ENCODE results near the gene ST6GALNAC6. TPM values are rescaled to one million over a fixed set of nuclear protein-coding genes. Genes with fewer than 3 reads are reported as not detected.
A peak's percentile ranks its signal among the peaks of the same experiment; 100 is the strongest.
"Not testable (repeated sequence)": the region's sequence is repeated elsewhere in the genome, so short reads cannot be mapped to it uniquely, and the experiment has no call there.

The ST6GALNAC6 gene
- total RNA-seq, 2 donors from 2014 or later, result 61.7 to 124 TPM

DNA sequence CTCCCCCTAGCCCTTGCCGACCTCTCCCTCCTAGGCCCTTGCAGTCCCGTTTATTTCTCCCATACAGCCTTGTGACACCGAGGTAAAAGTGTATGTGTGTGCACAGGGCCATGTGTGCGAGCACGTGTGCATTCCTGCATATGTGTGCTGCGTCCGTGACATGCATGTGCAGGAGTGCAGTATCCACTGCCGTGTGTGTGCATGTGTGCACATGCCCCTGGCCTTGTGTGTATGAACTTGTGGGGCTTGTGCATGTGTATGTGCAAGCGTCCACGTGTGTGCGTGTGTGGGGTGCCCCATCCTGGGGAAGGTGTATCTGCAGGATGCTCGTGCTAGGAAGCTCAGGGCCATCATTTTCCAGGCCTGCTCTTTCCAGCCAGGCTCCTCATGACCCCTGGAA lies 28.5 kb downstream of the ST6GALNAC6 start:
- Mint-ChIP-seq H3K36me3 (ENCODE audit: low read depth) (no peaks in the 10 kb centered on the region), H3K27me3 (no peaks in the 10 kb centered on the region), H3K4me3 (no peak overlapping the region), H3K4me1 (peaks cover 2% of the 10 kb centered on the region), H3K9me3 (no peaks in the 10 kb centered on the region), H3K27ac (no peak overlapping the region)
- no peak for ATAC-seq (replicated peaks)

DNA sequence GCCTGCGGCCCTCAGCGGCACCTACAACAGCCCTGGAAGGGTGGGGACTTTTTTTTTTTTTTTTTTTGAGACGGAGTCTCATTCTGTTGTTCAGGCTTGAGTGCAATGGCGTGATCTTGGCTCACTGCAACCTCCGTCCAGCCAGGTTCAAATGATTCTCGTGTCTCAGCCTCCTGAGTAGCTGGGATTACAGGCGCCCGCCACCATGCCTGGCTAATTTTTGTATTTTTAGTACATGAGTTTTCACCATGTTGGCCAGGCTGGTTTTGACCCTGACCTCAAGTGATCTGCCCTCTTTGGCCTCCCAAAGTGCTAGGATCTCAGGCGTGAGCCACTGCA lies 29.3 kb downstream of the ST6GALNAC6 start:
- not testable (repeated sequence) for H3K36me3 Mint-ChIP-seq (ENCODE audit: low read depth); H3K27me3 Mint-ChIP-seq; H3K27ac Mint-ChIP-seq; H3K4me1 Mint-ChIP-seq; H3K9me3 Mint-ChIP-seq; H3K4me3 Mint-ChIP-seq; ATAC-seq (replicated peaks)

DNA sequence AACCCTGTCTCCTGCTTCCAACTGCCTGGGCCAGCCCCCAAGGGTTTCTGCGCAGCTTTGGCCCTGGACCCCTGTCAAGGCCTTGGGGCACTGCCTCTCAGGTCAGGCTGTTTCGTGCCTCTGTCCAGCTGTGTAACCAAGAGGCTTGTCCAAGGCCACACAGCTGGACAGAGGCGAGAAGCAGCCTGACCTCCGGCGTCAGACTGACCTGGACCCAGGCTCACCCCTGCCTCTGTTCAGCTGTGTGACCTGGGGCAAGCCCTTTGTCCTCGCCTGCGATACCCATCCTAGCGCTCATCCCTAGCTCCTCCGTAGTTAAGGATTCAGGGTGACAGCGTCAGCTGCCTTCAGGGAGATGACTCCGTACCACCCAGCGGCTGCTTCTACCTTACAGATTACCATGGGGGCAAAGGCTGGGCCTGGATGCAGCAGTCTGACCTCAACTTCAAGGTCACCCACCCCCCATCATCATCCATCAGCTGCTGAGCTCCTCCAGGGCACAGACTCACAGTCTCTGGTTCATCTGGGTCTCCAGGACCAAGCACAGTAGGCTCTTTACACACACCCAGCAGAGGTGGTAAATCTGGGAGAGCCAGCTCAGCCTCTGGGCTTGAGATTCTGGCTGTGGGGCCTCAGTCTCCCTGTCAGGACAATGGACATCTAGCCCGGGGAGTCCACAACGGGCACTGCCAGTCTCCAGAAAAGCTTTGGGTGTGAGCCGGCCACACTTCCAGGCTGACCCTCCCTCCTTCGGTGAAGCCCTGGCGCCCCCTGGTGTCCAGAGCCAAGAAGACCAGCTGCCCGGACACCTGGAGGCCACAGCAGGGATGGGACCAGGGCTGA lies 29.9 kb downstream of the ST6GALNAC6 start:
- peak; percentile 84 for ATAC-seq (replicated peaks)
- Mint-ChIP-seq H3K36me3 (ENCODE audit: low read depth) (no peaks in the 10 kb centered on the region), H3K27me3 (no peaks in the 10 kb centered on the region), H3K27ac (no peak overlapping the region), H3K4me1 (peaks cover 11% of the 10 kb centered on the region), H3K9me3 (no peaks in the 10 kb centered on the region), H3K4me3 (no peak overlapping the region)

DNA sequence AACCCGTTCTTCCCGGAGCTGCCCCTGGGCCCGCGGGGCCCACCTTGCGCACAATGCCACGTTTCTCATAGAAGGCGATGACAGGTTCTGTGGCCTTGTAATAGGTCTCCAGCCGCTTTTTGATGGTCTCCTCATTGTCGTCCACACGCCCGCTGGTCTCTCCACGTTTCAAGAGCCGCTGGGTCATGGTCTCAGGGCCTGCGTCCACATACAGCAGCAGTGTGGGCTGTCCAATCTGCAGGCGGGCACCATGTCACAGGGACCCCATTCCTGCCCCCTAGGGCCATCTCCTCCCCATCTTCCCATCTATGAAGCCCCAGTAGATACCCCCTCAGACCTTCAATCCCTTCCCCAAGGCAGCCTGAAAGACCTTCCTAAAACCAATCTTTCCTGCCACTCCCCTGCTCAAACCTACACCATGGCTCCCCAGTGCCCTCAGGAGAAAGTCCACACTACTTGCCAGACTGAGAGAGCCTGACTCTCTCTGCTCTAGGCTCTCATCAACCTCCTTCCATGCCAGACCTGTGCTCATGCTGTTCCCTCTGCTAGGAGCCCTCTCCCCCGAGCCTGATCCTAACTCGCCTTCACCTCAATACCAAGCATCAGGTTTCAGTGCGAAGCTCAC lies 31.0 kb downstream of the ST6GALNAC6 start:
- no peak for ATAC-seq (replicated peaks)
- peaks cover 11% of the 10 kb centered on the region for H3K4me1 Mint-ChIP-seq
- peak overlapping the region; percentile 42 for H3K27ac Mint-ChIP-seq
- no peaks in the 10 kb centered on the region for H3K27me3 Mint-ChIP-seq
- H3K36me3 Mint-ChIP-seq (ENCODE audit: low read depth), result no peaks in the 10 kb centered on the region
- no peak overlapping the region for H3K4me3 Mint-ChIP-seq
- H3K9me3 Mint-ChIP-seq, result no peaks in the 10 kb centered on the region

DNA sequence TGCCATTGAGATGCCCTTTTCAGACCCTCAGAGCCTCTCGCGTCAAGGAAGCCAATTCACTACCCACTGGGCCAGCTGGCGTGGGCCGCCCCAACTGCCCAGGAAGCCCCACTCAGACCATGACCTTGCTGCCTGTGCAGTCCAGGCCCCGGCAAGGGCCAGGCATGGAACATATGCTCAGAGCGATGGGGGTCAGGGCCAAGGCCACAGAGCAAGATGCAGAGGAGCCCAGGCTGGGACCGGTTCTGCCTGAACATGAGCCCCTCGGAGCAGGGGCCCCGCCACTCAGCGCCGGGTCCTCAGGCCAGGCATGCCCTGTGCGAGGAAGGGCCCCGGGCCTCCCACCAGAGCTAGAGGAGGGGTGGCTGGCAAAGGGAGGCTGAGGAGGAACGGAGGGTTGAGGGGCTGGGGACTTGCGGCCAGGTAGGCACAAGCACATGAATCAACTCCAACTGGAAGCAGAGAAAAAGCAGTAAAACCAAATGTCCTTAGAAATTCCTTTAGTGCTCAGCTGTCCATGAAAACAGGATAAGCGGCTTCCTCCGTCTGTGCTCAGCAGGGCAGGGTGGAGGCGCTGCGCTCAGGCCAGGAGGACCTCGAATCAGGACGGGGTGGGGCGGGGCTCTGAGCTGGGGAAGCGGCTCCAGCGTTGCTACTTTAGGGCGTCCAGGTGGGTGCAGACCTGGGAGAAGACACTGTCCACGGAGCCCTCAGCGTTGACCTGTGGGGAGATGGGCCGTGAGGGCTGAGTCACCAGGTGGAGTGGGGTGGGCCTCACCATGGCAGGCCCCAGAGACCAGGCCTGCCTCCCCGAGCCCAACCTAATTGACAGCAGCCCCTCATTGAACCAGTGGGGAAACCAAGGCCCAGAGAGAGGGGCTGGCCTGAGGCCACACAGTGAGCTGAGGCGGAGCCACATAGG lies 31.8 kb downstream of the ST6GALNAC6 start:
- H3K27me3 Mint-ChIP-seq, result no peaks in the 10 kb centered on the region
- no peak overlapping the region for H3K4me3 Mint-ChIP-seq
- H3K36me3 Mint-ChIP-seq (ENCODE audit: low read depth), result no peaks in the 10 kb centered on the region
- peaks cover 17% of the 10 kb centered on the region for H3K4me1 Mint-ChIP-seq
- H3K9me3 Mint-ChIP-seq, result no peaks in the 10 kb centered on the region
- ATAC-seq (replicated peaks), result no peak
- no peak overlapping the region for H3K27ac Mint-ChIP-seq

DNA sequence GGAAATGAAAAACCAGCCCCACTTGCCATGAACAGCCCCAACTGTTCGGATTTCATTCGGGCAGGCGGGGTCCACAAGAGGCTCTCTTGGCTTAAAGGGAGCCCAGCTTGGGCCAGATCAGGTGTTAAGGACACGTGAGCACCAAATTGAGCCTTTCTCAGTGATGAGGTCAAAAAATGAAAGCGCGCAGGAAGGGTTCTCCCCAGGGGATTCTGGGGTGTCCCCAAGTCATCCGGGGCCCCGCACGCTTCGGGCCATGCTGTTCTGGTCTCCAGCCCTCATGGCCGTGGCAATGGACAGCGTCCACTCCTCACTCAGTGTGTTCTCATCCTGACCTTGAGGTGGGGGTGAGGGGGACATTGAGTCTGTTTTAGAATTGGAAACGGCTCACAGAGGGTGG lies 32.9 kb downstream of the ST6GALNAC6 start:
- ATAC-seq (replicated peaks), result no peak
- H3K4me3 Mint-ChIP-seq, result no peak overlapping the region
- H3K9me3 Mint-ChIP-seq, result no peaks in the 10 kb centered on the region
- no peaks in the 10 kb centered on the region for H3K36me3 Mint-ChIP-seq (ENCODE audit: low read depth)
- no peaks in the 10 kb centered on the region for H3K27me3 Mint-ChIP-seq
- peaks cover 18% of the 10 kb centered on the region for H3K4me1 Mint-ChIP-seq
- H3K27ac Mint-ChIP-seq, result no peak overlapping the region

DNA sequence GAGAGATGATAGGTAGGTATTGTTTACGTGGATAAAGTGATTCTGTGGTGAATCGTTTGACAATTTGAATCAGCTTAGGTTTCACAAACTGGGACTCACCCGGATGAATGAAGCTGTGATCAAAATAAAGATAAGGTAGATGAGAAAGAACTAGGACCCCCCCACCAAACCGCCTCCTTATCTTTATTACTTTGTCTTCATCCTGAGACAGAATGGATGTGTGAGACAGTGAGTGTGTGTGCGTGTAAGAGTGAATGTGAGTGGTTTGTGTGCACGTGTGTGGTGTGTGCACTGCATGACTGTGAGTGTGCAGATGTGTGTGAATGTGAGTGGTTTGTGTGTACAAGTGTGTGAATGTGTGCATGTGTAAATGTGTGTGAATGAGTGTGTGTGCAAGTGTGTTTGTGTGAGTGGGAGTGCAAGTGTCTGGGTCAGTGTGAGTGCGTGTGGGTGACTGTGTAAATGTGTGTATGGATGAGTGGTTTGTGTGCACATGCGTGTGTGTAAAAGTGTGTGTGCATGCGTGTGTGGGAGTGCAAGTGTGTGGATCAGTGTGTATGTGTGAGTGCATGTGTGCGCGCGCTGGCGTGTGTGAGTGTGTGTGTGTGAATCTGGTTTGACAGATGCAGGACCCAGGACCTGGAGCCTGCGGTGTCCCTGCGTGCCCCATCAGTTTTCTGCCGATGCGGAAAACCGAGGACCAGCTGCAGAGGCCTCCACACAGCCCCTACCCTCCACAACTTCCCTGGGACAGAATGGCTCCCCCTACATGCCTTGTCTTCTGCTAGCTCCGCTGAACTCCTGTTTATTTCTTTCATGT lies 33.5 kb downstream of the ST6GALNAC6 start:
- no peaks in the 10 kb centered on the region for H3K27me3 Mint-ChIP-seq
- H3K4me1 Mint-ChIP-seq, result peaks cover 18% of the 10 kb centered on the region
- peak; percentile 73 for ATAC-seq (replicated peaks)
- H3K4me3 Mint-ChIP-seq, result no peak overlapping the region
- H3K9me3 Mint-ChIP-seq, result no peaks in the 10 kb centered on the region
- no peaks in the 10 kb centered on the region for H3K36me3 Mint-ChIP-seq (ENCODE audit: low read depth)
- peak overlapping the region; percentile 1 for H3K27ac Mint-ChIP-seq

DNA sequence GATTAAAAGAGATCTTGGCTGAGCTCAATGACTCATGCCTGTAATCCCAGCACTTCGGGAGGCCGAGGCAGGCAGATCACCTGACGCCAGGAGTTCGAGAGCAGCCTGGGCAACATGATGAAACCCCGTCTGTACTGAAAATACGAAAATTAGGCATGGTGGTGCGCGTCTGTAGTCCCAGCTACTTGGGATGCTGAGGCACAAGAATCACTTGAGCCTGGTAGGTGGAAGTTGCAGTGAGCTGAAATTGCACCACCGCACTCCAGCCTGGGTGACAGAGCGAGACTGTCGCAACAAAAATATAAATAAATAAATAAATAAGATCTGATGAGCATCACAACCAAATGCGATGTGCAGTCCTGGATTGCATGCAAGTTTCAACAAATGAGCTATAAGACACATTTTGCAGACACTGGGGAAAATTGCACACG lies 36.2 kb downstream of the ST6GALNAC6 start:
- Mint-ChIP-seq H3K4me1 (peaks cover 18% of the 10 kb centered on the region), H3K36me3 (ENCODE audit: low read depth) (no peaks in the 10 kb centered on the region), H3K27me3 (no peaks in the 10 kb centered on the region), H3K9me3 (no peaks in the 10 kb centered on the region), H3K4me3 (no peak overlapping the region), H3K27ac (peak overlapping the region; percentile 80)
- ATAC-seq (replicated peaks), result no peak

DNA sequence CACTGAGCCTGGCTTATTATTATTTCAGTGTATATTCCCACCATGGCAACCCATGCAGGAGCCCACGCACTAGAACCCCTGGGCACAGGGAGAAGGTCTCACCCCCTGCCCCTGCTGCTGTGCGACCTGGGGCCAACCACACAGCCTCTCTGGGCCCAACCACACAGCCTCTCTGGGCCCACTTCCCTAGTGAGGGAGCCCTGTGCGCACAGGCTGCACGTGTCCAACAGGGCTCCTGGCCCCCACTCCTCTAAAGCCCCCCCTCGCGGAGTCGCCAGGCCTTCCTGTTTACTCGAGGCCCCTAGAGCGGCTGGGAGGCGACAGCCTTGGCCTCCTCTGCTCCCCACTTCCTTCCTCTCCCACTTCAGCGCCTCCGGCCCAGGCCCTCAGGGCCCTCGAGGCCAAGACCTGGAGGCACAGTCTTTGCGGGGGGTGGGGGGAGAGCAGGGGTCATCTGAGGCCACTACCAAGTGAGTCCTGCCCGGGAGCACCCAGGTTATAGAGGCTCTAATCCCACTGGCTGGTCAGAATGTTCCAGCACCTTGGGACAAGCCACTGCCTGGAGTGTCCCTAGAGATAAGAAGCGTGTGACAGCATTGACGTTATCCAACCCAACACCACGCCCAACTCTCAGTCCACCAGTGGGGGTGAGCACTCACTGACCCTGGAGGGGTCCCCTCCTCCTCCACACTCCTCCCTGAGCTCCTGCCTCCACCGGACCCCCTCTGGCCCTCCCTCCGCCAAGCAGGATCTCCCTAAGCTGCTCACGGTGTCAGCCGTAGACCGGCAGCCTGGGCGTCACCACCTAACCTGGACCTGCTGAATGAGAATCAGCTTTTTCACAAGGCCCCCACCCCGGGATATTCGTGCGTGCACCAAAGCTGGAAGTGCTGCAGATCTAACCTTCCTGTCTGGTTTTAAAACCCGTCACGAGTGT lies 37.1 kb downstream of the ST6GALNAC6 start:
- Mint-ChIP-seq H3K4me3 (peak overlapping the region; percentile 49), H3K27ac (peak overlapping the region; percentile 80), H3K36me3 (ENCODE audit: low read depth) (no peaks in the 10 kb centered on the region), H3K9me3 (no peaks in the 10 kb centered on the region), H3K27me3 (no peaks in the 10 kb centered on the region), H3K4me1 (peaks cover 18% of the 10 kb centered on the region)
- peak; percentile 53 for ATAC-seq (replicated peaks)

DNA sequence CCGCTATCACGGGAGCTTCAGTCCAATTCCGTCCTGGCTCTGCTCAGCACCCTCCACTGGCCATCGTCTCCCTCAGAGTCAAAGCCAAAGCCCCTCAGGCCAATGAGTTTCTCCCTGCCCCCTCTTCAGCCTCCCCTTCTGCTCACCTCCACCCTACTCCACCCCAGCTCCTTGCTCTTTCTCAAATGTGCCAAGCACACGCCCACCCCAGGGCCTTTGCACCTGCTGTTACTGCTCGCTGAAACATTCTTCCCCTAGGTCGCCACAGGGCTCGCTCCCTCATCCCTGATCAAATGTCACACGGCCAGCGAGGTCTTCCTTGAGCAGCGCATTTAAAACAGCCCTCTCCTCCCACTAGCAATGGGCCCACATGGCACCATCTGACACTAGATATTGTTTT lies 38.6 kb downstream of the ST6GALNAC6 start:
- Mint-ChIP-seq H3K4me1 (peaks cover 17% of the 10 kb centered on the region), H3K27me3 (no peaks in the 10 kb centered on the region), H3K9me3 (no peaks in the 10 kb centered on the region), H3K27ac (peak overlapping the region; percentile 80), H3K36me3 (ENCODE audit: low read depth) (no peaks in the 10 kb centered on the region), H3K4me3 (no peak overlapping the region)
- ATAC-seq (replicated peaks), result no peak

DNA sequence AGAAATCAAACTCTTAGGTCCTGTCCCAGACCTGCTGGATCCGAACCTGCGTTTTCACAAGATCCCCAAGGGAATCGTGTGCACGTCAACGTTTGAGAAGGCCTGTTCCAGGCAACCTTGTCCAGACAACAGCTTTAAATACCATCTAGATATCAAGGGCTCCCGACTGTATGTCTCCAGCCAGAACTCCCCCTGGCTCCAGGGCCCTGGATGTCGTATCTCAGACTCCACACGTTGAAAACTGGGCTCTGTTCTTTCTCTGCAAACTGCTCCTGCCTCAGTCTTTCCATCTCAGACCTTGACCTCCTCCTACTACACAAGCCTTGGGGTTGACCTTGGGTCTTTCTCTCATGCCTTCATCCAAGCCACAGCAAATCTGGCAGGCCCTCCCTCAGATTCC lies 39.1 kb downstream of the ST6GALNAC6 start:
- no peaks in the 10 kb centered on the region for H3K9me3 Mint-ChIP-seq
- no peak for ATAC-seq (replicated peaks)
- H3K4me1 Mint-ChIP-seq, result peaks cover 15% of the 10 kb centered on the region
- H3K4me3 Mint-ChIP-seq, result no peak overlapping the region
- no peaks in the 10 kb centered on the region for H3K27me3 Mint-ChIP-seq
- H3K27ac Mint-ChIP-seq, result peak overlapping the region; percentile 80
- no peaks in the 10 kb centered on the region for H3K36me3 Mint-ChIP-seq (ENCODE audit: low read depth)

DNA sequence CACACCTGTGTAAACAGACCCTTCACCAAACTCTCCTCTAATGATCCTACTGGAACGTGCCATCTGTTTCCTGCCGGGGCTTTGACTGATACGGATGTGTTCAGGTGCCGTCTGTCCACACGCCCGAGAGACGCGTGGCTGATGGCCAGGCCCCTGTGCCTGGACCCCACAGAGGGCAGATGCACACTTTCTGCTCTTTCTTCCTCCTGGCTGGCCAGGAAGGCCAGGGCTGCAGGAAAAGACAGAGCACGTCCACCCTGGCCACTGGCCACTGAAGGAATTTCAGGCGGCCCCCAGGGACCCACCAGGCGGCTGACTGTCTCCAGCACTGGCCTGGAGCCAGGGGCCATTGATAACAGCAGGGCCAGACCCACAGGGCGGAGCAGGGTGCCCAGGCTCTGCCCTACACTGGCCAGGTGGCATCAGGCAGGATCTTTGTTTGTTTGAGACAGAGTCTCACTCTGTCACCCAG lies 41.3 kb downstream of the ST6GALNAC6 start:
- Mint-ChIP-seq H3K27ac (no peak overlapping the region), H3K9me3 (no peaks in the 10 kb centered on the region), H3K4me1 (peaks cover 10% of the 10 kb centered on the region), H3K36me3 (ENCODE audit: low read depth) (no peaks in the 10 kb centered on the region), H3K4me3 (no peak overlapping the region), H3K27me3 (no peaks in the 10 kb centered on the region)
- no peak for ATAC-seq (replicated peaks)

DNA sequence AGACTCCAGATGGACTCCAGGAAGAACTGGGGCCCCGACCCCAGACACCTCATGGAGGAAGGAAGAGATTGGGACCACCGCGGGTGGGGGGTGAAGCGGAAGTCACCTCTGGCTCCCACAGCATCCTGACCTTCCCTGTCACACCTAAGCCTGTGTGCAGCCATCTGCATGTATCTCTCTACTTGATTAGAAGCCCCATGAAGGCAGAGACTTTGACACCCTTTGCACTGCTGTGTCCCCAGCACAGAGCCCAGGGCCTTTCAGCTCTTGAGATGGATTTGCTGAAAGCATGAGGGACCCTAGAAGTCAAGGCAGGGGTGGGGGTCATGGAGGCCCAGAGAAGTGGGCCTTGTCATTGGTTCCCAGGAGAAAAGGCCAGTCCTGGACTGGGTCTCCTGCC lies 42.1 kb downstream of the ST6GALNAC6 start:
- H3K9me3 Mint-ChIP-seq, result no peaks in the 10 kb centered on the region
- no peak overlapping the region for H3K27ac Mint-ChIP-seq
- no peak for ATAC-seq (replicated peaks)
- H3K4me1 Mint-ChIP-seq, result peaks cover 5% of the 10 kb centered on the region
- no peaks in the 10 kb centered on the region for H3K36me3 Mint-ChIP-seq (ENCODE audit: low read depth)
- H3K27me3 Mint-ChIP-seq, result no peaks in the 10 kb centered on the region
- no peak overlapping the region for H3K4me3 Mint-ChIP-seq

Data from activated T-helper 17 cell treated with anti-CD3 and anti-CD28 coated beads, Interleukin-2, amount 50 U/mL, for 72 hours (primary cell).